Coronary artery (tissue), 2 donors: Measurements from ENCODE around the gene SPATS2.
"Not testable (repeated sequence)": the region's sequence is repeated elsewhere in the genome, so short reads cannot be mapped to it uniquely, and the experiment has no call there.

Source experiments
- DNase-seq: peaks from one replicate; pipeline ENCODE4 v3.0.0-alpha.2; 2017; ENCODE audit warnings: low spot score
- H3K27ac ChIP-seq, 2 donors: fragments of 200-600 bp; sonication (generic); one replicate each; pipeline ENCODE4 v1.5.1; 2016 to 2019
- H3K4me3 ChIP-seq: fragments of 200-600 bp; sonication (generic); 2 replicates; pipeline ENCODE4 v1.5.1; 2016; ENCODE audit warnings: mild to moderate bottlenecking, moderate library complexity
- CTCF ChIP-seq: fragments of 200-600 bp; sonication (generic); IDR thresholded peaks from one replicate; pipeline ENCODE4 v1.5.1; 2019; ENCODE audit warnings: antibody characterized with exemption

Gene SPATS2

GRCh38 chr12:49422114-49422513 lies 54.9 kb downstream of the SPATS2 start:
- no peak for TF ChIP-seq CTCF
- no peak overlapping the region for H3K4me3 ChIP-seq
- H3K27ac ChIP-seq, result no peak overlapping the region
- no peak for DNase-seq

GRCh38 chr12:49428793-49429192 lies 61.5 kb downstream of the SPATS2 start:
- DNase-seq, result no peak
- TF ChIP-seq CTCF, result no peak

GRCh38 chr12:49432616-49433015 lies 65.4 kb downstream of the SPATS2 start:
- Histone ChIP-seq H3K27ac (no peak overlapping the region), H3K4me3 (no peak overlapping the region)
- no peak for DNase-seq
- TF ChIP-seq CTCF, result no peak

More at GRCh38 chr12:49428793-49429192, 61.5 kb downstream of the SPATS2 start:
- Histone ChIP-seq H3K27ac (no peak overlapping the region), H3K4me3 (no peak overlapping the region)

- DNase-seq, H3K27ac ChIP-seq, H3K4me3 ChIP-seq: not testable (repeated sequence)
Measured at GRCh38 chr12:49436799-49437198, 69.5 kb downstream of the SPATS2 start.

GRCh38 chr12:49439042-49439441 lies 71.8 kb downstream of the SPATS2 start:
- no peak overlapping the region for H3K4me3 ChIP-seq
- H3K27ac ChIP-seq, result no peak overlapping the region
- DNase-seq, result no peak
- TF ChIP-seq CTCF, result no peak

- DNase-seq, result no peak
- H3K27ac ChIP-seq, result no peak overlapping the region
- no peak for TF ChIP-seq CTCF
Measured at GRCh38 chr12:49440035-49440434, 72.8 kb downstream of the SPATS2 start.

GRCh38 chr12:49442915-49443314 lies 75.7 kb downstream of the SPATS2 start:
- no peak for TF ChIP-seq CTCF
- no peak overlapping the region for H3K4me3 ChIP-seq
- no peak for DNase-seq
- H3K27ac ChIP-seq, result no peak overlapping the region

More at GRCh38 chr12:49440035-49440434, 72.8 kb downstream of the SPATS2 start:
- H3K4me3 ChIP-seq, result no peak overlapping the region

GRCh38 chr12:49446571-49446970 lies 79.3 kb downstream of the SPATS2 start:
- no peak for TF ChIP-seq CTCF
- Histone ChIP-seq H3K27ac (no peak overlapping the region), H3K4me3 (no peak overlapping the region)
- DNase-seq, result no peak
